RKO (cell line): ENCODE data around the gene FAM47E.

Source experiments
- DNase-seq: peaks from one replicate; pipeline ENCODE4 v3.0.0-alpha.2; 2016; ENCODE audit warnings: low spot score

Gene FAM47E

GRCh38 chr4:76251441-76252270 is at the start of gene FAM47E:
FAM47E (plus strand) TSS chr4:76251721; CDS start chr4:76251747, 26 bp downstream.
- DNase-seq: no peak

GRCh38 chr4:76203541-76203940 is 48.0 kb upstream of the FAM47E start:
- DNase-seq: no peak

GRCh38 chr4:76204936-76205335 is 46.6 kb upstream of the FAM47E start:
- DNase-seq: no peak

GRCh38 chr4:76205476-76205875 is 46.0 kb upstream of the FAM47E start:
- no peak for DNase-seq

GRCh38 chr4:76206222-76206942 is 45.1 kb upstream of the FAM47E start:
- no peak for DNase-seq

- DNase-seq: no peak
Observed at GRCh38 chr4:76207549-76207948, 44.0 kb upstream of the FAM47E start.

GRCh38 chr4:76208005-76208765 is 43.3 kb upstream of the FAM47E start:
- DNase-seq: peak; percentile 94

GRCh38 chr4:76209881-76210280 is 41.6 kb upstream of the FAM47E start:
- no peak for DNase-seq

- DNase-seq: no peak
Observed at GRCh38 chr4:76210452-76210851, 41.1 kb upstream of the FAM47E start.

GRCh38 chr4:76211769-76212708 is 39.5 kb upstream of the FAM47E start:
- peak; percentile 27 for DNase-seq

GRCh38 chr4:76212851-76213414 is 38.6 kb upstream of the FAM47E start:
- peak; percentile 62 for DNase-seq

- DNase-seq: peak; percentile 82
Observed at GRCh38 chr4:76213415-76214176, 37.9 kb upstream of the FAM47E start, which contains the start of gene SCARB2. SCARB2 (minus strand) TSS chr4:76213824; CDS start chr4:76213543, 281 bp downstream.

- no peak for DNase-seq
Observed at GRCh38 chr4:76214177-76214675, 37.3 kb upstream of the FAM47E start.

- DNase-seq: no peak
Observed at GRCh38 chr4:76215077-76215476, 36.4 kb upstream of the FAM47E start.

- no peak for DNase-seq
Observed at GRCh38 chr4:76216524-76216923, 35.0 kb upstream of the FAM47E start.

GRCh38 chr4:76216975-76217814 is 34.3 kb upstream of the FAM47E start:
- DNase-seq: no peak

GRCh38 chr4:76219299-76220055 is 32.0 kb upstream of the FAM47E start:
- DNase-seq: no peak

GRCh38 chr4:76224171-76224570 is 27.4 kb upstream of the FAM47E start:
- no peak for DNase-seq
